ENCODE measurements around the gene BCL2A1. TPM values are rescaled to one million over a fixed set of nuclear protein-coding genes. Genes with fewer than 3 reads are reported as not detected.

The BCL2A1 gene
- total RNA-seq, 2 experiments from 2014 or later: 14.2 to 14.8 TPM

Other genes starting within 250 kb of the BCL2A1 start
- gene MTHFS, start 74.2 kb downstream of the BCL2A1 start, total RNA-seq: 10 to 100 TPM; 33.0 to 35.7 TPM
- 10 to 100 TPM; 49.3 to 56.4 TPM for gene ZFAND6, start 88.5 kb upstream of the BCL2A1 start, total RNA-seq
- gene FAH, start 181.8 kb upstream of the BCL2A1 start, total RNA-seq: 10 to 100 TPM; 19.7 to 23.3 TPM

Data from activated CD4-positive, alpha-beta T cell treated with anti-CD3 and anti-CD28 coated beads, Interleukin-2, amount 10 ng/mL, durations not matched to agents 7 days and 5 days (primary cell).